GM20431 (cell line): ENCODE results near the gene TSPAN18.

Experiments
- in situ Hi-C: fragments of 300-500 bp; cut with MseI, MboI; formaldehyde crosslinking; loops from one replicate; pipeline ENCODE4 v1.15.0; 2020; ENCODE audit warnings: low sequenced_read_pairs; ENCODE audit not compliant: unreplicated experiment

Gene TSPAN18

GRCh38 chr11:44957040-44957515 is 230.3 kb downstream of the TSPAN18 start:
- in situ Hi-C loops = no loop called here

- in situ Hi-C loops = no loop called here
Observed at GRCh38 chr11:44957776-44958564, 231.2 kb downstream of the TSPAN18 start.

GRCh38 chr11:44959064-44959463 is 232.3 kb downstream of the TSPAN18 start:
- in situ Hi-C loops = no loop called here

- in situ Hi-C loops = no loop called here
Observed at GRCh38 chr11:44960200-44960845, 233.6 kb downstream of the TSPAN18 start.

GRCh38 chr11:44962464-44962863 is 235.7 kb downstream of the TSPAN18 start:
- in situ Hi-C loops = no loop called here

- in situ Hi-C loops = no loop called here
Observed at GRCh38 chr11:44963136-44963535, 236.4 kb downstream of the TSPAN18 start.

- in situ Hi-C loops = no loop called here
Observed at GRCh38 chr11:44963948-44964347, 237.2 kb downstream of the TSPAN18 start.

GRCh38 chr11:44964526-44965209 is 237.9 kb downstream of the TSPAN18 start:
- in situ Hi-C loops = no loop called here

- in situ Hi-C loops = no loop called here
Observed at GRCh38 chr11:44966694-44967093, 239.9 kb downstream of the TSPAN18 start.

- in situ Hi-C loops = no loop called here
Observed at GRCh38 chr11:44967930-44968496, 241.3 kb downstream of the TSPAN18 start.

- in situ Hi-C loops = no loop called here
Observed at GRCh38 chr11:44968510-44968909, 241.7 kb downstream of the TSPAN18 start.

- in situ Hi-C loops = no loop called here
Observed at GRCh38 chr11:44969651-44970252, 243.0 kb downstream of the TSPAN18 start.

GRCh38 chr11:44970293-44970692 is 243.5 kb downstream of the TSPAN18 start:
- in situ Hi-C loops = no loop called here

GRCh38 chr11:44971185-44971584 is 244.4 kb downstream of the TSPAN18 start:
- in situ Hi-C loops = no loop called here

- in situ Hi-C loops = no loop called here
Observed at GRCh38 chr11:44972746-44973435, 246.1 kb downstream of the TSPAN18 start.

- in situ Hi-C loops = no loop called here
Observed at GRCh38 chr11:44973632-44974401, 247.1 kb downstream of the TSPAN18 start.

GRCh38 chr11:44974402-44975000 is 247.7 kb downstream of the TSPAN18 start:
- in situ Hi-C loops = no loop called here

GRCh38 chr11:44976576-44976975 is 249.8 kb downstream of the TSPAN18 start:
- in situ Hi-C loops = no loop called here
